SK-N-SH treated with all-trans-retinoic acid at 6 μM for 48 hours (cell line): ENCODE data around the gene ZW10.

Source experiments
- CREB5 ChIP-seq: fragments of 250-450 bp; sonication (Bioruptor Pico); IDR thresholded peaks from 2 replicates; pipeline ENCODE4 v1.5.1; 2020; ENCODE audit warnings: low read depth, mild to moderate bottlenecking, moderate library complexity
- CSDC2 ChIP-seq: fragments of 250-450 bp; sonication (Bioruptor Pico); IDR thresholded peaks from 2 replicates; pipeline ENCODE4 v1.5.0; 2020; ENCODE audit warnings: mild to moderate bottlenecking, moderate library complexity
- ESRRG ChIP-seq: fragments of 250-450 bp; sonication (Bioruptor Pico); IDR thresholded peaks from 2 replicates; pipeline ENCODE4 v1.6.1; 2021; ENCODE audit warnings: mild to moderate bottlenecking
- ISL1 ChIP-seq: fragments of 250-450 bp; sonication (Bioruptor Pico); IDR thresholded peaks from 2 replicates; pipeline ENCODE4 v2.1.2; 2022; ENCODE audit warnings: mild to moderate bottlenecking, moderate library complexity
- PATZ1 ChIP-seq: fragments of 250-450 bp; sonication (Bioruptor Pico); IDR thresholded peaks from 2 replicates; pipeline ENCODE4 v1.8.0; 2020; ENCODE audit warnings: mild to moderate bottlenecking, moderate library complexity, borderline replicate concordance
- POU6F1 ChIP-seq: fragments of 250-450 bp; sonication (Bioruptor Pico); IDR thresholded peaks from 2 replicates; pipeline ENCODE4 v1.8.0; 2021; ENCODE audit warnings: low read depth, mild to moderate bottlenecking, moderate library complexity, borderline replicate concordance
- PPARA ChIP-seq: fragments of 250-450 bp; sonication (Bioruptor Pico); IDR thresholded peaks from 2 replicates; pipeline ENCODE4 v1.5.0; 2020; ENCODE audit warnings: mild to moderate bottlenecking, borderline replicate concordance
- RARB ChIP-seq: fragments of 250-450 bp; sonication (Bioruptor Pico); IDR thresholded peaks from 2 replicates; pipeline ENCODE4 v1.8.0; 2021; ENCODE audit warnings: mild to moderate bottlenecking, moderate library complexity
- SNAI2 ChIP-seq: fragments of 250-450 bp; sonication (Bioruptor Pico); IDR thresholded peaks from 2 replicates; pipeline ENCODE4 v1.5.0; 2020; ENCODE audit warnings: mild to moderate bottlenecking, moderate library complexity
- TOX ChIP-seq: fragments of 250-450 bp; sonication (Bioruptor Pico); IDR thresholded peaks from 2 replicates; pipeline ENCODE4 v1.8.0; 2021; ENCODE audit warnings: mild to moderate bottlenecking, moderate library complexity, borderline replicate concordance
- TSHZ2 ChIP-seq: fragments of 250-450 bp; sonication (Bioruptor Pico); IDR thresholded peaks from 2 replicates; pipeline ENCODE4 v1.5.0; 2020; ENCODE audit warnings: mild to moderate bottlenecking, moderate library complexity
- ZC3H10 ChIP-seq: fragments of 250-450 bp; sonication (Bioruptor Pico); IDR thresholded peaks from 2 replicates; pipeline ENCODE4 v1.5.1; 2021; ENCODE audit warnings: mild to moderate bottlenecking, moderate library complexity
- ZFP30 ChIP-seq: fragments of 450-650 bp; formaldehyde crosslinking; IDR thresholded peaks from 2 replicates; pipeline ENCODE4 v1.5.0; 2022; ENCODE audit warnings: mild to moderate bottlenecking, moderate library complexity

DNA sequence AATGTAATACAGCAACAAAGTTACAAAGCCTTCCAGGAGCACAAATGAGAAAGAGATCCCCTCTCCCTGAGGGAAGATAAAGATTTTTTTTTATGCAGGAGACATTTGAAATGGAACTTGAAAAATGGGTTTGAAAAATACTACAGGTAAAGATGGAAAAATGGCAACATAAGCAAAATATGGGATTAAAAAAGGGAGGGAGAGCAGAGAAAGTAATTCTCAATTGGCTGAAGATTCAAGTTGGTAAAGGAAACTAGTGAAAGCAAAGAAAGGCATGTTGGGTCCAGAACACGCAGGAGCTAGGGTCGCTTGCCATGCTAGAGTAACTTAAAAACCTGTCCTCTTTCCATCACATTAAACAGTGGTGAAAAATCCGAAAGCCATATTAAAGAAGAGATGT is 1.5 kb downstream of the ZW10 start:
- TF ChIP-seq ZFP30 (CRISPR knock-in tag) (no peak), ISL1 (CRISPR knock-in tag) (no peak), ZC3H10 (no peak), TOX (CRISPR knock-in tag) (no peak), PPARA (CRISPR knock-in tag) (no peak), CREB5 (CRISPR knock-in tag) (no peak), SNAI2 (CRISPR knock-in tag) (no peak), ESRRG (CRISPR knock-in tag) (no peak), RARB (CRISPR knock-in tag) (no peak), PATZ1 (CRISPR knock-in tag) (no peak), TSHZ2 (CRISPR knock-in tag) (no peak), POU6F1 (CRISPR knock-in tag) (no peak), CSDC2 (CRISPR knock-in tag) (no peak)
